Body of pancreas (tissue), 4 donors: ENCODE measurements around the gene MAP2. TPM values are rescaled to one million over a fixed set of nuclear protein-coding genes. Genes with fewer than 3 reads are reported as not detected.

ENCODE experiments used
- ATAC-seq: fragments of 150-250 bp; one replicate; pipeline ENCODE4 v1.9.1; 2016
- DNase-seq, 4 donors: peaks; one replicate each; pipeline ENCODE4 v3.0.0-alpha.2; 2019
- H3K27ac ChIP-seq, 4 donors: fragments of 200-600 bp; sonication (generic); 1 replicate in 3 of 4; 2 replicates in 1 of 4; pipeline versions ENCODE4 v1.5.1 to v1.6.1; 2016 to 2019; ENCODE audit warnings: mild to moderate bottlenecking in 1 of 4, mixed read lengths in 1 of 4, moderate library complexity in 1 of 4
- H3K27me3 ChIP-seq, 2 donors: fragments of 200-600 bp; sonication (generic); one replicate each; pipeline ENCODE4 v1.6.0; 2016; ENCODE audit warnings: mild to moderate bottlenecking in 1 of 2
- H3K36me3 ChIP-seq, 2 donors: fragments of 200-600 bp; sonication (generic); replicated peaks in 1 of 2; 2 replicates each; pipeline ENCODE4 v1.5.1; 2016; ENCODE audit warnings: low read depth in 2 of 2; ENCODE audit not compliant: insufficient read depth in 1 of 2
- H3K4me1 ChIP-seq: fragments of 200-600 bp; sonication (generic); one replicate; pipeline ENCODE4 v1.6.0; 2016
- H3K4me3 ChIP-seq, 2 donors: fragments of 200-600 bp; sonication (generic); 1 replicate in 1 of 2; 2 replicates in 1 of 2; pipeline ENCODE4 v1.5.1; 2016 to 2019
- H3K9me3 ChIP-seq, 3 donors: fragments of 200-600 bp; sonication (generic); 1 replicate in 2 of 3; 2 replicates in 1 of 3; pipeline ENCODE4 v1.5.1; 2016
- POLR2A ChIP-seq, 3 donors: fragments of 450-650 bp; IDR thresholded peaks; one replicate each; pipeline ENCODE4 v1.6.1; 2016; ENCODE audit warnings: antibody characterized with exemption in 3 of 3, mild to moderate bottlenecking in 2 of 3
- WGBS, 2 donors: methylation state at CpG; one replicate each; pipeline ENCODE4 v1.1.5; 2017; 5-methylcytosine and 5-hydroxymethylcytosine counted together
- intact Hi-C: fragments of 100-400 bp; cut with DNase I; formaldehyde crosslinking; loops from one replicate; pipeline ENCODE4 v1.15.1; 2023
- total RNA-seq, 2 donors: library from RNA; depleted of rRNA; stranded (reverse); fragments of >200 nt; gene quantifications; one replicate each; pipeline ENCODE4 v1.1.0, GENCODE V29; 2016
- TF ChIP-seq, protein P1 (sequence below), 7 experiments: fragments of 450-650 bp in 4 of 7; fragments of 200-600 bp in 3 of 7; sonication (generic) in 3 of 7; IDR thresholded peaks; one replicate each; pipeline ENCODE4 v1.5.1; 2016 to 2019; ENCODE audit warnings: antibody characterized with exemption in 7 of 7

Gene MAP2
- total RNA-seq, 2 donors from 2014 or later = 14.2 to 32.9 TPM

DNA sequence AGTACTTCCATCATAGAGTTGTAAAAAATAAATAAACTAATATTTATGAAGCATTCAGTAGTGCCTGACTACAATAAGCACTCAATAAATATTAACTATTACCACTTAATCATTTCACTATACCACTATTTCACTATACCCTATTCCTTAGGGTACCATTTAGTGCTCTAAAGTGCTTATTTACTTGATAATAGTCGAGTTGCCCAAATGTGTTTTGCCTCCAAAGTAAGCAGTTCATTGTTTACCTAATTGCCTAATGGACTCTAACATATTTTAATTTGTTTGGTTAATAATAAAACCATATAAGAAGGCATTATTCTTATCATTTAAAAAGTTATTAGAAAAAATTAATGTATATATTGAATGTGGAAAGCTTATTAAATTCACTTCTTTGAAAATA, 33.0 kb upstream of the MAP2 start:
- intact Hi-C loops = no loop called here
- Histone ChIP-seq H3K27ac (no peak overlapping the region), H3K9me3 (no peaks in the 10 kb centered on the region), H3K4me3 (no peak overlapping the region), H3K4me1 (no peaks in the 10 kb centered on the region), H3K27me3 (no peaks in the 10 kb centered on the region), H3K36me3 (no peaks in the 10 kb centered on the region)
- no peak for DNase-seq
- WGBS, 2 donors = 14 to 17% methylated on average over 1 of the region's 1 CpG
- ATAC-seq = no peak
- TF ChIP-seq, protein P1, sequence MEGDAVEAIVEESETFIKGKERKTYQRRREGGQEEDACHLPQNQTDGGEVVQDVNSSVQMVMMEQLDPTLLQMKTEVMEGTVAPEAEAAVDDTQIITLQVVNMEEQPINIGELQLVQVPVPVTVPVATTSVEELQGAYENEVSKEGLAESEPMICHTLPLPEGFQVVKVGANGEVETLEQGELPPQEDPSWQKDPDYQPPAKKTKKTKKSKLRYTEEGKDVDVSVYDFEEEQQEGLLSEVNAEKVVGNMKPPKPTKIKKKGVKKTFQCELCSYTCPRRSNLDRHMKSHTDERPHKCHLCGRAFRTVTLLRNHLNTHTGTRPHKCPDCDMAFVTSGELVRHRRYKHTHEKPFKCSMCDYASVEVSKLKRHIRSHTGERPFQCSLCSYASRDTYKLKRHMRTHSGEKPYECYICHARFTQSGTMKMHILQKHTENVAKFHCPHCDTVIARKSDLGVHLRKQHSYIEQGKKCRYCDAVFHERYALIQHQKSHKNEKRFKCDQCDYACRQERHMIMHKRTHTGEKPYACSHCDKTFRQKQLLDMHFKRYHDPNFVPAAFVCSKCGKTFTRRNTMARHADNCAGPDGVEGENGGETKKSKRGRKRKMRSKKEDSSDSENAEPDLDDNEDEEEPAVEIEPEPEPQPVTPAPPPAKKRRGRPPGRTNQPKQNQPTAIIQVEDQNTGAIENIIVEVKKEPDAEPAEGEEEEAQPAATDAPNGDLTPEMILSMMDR (IDR thresholded peaks at IDR 0.05) = no peak
- no peak for TF ChIP-seq POLR2A (IDR thresholded peaks at IDR 0.05)

DNA sequence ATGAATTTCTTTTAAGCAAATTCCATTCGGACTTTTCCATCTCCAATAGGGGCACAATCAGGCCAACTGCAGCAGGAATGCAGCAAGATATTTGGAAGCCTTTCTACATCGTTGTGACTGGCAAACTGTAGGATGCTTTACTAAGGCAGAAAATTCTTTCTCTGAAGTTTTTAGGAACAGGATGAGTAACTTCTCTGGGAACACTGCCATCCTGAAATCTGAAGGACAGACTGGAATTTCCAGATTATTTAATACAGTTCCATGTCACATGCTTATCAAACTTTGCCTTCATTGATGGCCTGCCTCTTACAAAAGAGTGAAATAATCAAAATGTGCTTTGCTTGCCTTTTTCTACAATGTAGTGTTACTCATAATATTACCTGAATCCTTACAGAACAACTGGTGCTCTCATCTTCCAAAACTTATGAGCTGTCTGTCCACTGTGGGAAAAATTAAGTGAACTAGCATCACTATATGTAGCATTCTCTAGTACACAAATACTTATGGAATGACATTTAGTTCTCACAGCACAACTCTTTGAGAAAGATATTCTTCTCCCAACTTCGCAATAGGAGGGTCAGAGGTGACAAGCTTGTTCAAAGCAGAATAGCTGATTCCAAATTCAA, 32.0 kb upstream of the MAP2 start:
- Histone ChIP-seq H3K4me3 (no peak overlapping the region), H3K36me3 (no peaks in the 10 kb centered on the region), H3K27ac (no peak overlapping the region), H3K4me1 (no peaks in the 10 kb centered on the region), H3K27me3 (no peaks in the 10 kb centered on the region), H3K9me3 (no peaks in the 10 kb centered on the region)
- intact Hi-C loops = no loop called here
- TF ChIP-seq POLR2A (IDR thresholded peaks at IDR 0.05) = no peak
- TF ChIP-seq, protein P1 (IDR thresholded peaks at IDR 0.05) = no peak
- ATAC-seq (peak; percentile 40), DNase-seq (no peak)
- 37 to 48% methylated on average over 3 of the region's 3 CpGs for WGBS, 2 donors

DNA sequence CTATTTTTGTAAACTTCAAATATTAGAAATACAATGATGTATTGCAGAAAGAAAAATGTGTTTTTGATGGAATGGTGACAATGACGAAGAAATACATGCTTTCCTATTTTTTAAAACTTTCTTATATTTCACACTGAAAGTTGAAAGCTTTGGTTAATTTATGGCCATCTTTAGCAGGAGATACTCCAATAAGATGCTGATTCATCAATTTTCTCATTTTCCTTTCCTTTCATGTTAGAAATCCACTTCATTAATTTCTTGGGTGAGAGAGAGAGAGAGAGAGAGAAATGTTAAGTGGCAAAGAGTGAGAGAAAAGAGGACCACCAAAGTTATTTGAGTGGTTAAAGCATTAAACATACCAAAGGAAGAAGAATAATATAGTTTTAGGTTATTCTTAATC, 28.6 kb upstream of the MAP2 start:
- H3K27ac ChIP-seq = no peak overlapping the region
- no peaks in the 10 kb centered on the region for H3K9me3 ChIP-seq
- no peaks in the 10 kb centered on the region for H3K36me3 ChIP-seq
- intact Hi-C loops = no loop called here
- no peaks in the 10 kb centered on the region for H3K4me1 ChIP-seq
- H3K4me3 ChIP-seq = no peak overlapping the region
- no peak for TF ChIP-seq POLR2A (IDR thresholded peaks at IDR 0.05)
- TF ChIP-seq, protein P1 (IDR thresholded peaks at IDR 0.05) = no peak
- ATAC-seq = no peak
- H3K27me3 ChIP-seq = no peaks in the 10 kb centered on the region
- DNase-seq = no peak
- WGBS, 2 donors = 70 to 86% methylated on average over 1 of the region's 1 CpG

DNA sequence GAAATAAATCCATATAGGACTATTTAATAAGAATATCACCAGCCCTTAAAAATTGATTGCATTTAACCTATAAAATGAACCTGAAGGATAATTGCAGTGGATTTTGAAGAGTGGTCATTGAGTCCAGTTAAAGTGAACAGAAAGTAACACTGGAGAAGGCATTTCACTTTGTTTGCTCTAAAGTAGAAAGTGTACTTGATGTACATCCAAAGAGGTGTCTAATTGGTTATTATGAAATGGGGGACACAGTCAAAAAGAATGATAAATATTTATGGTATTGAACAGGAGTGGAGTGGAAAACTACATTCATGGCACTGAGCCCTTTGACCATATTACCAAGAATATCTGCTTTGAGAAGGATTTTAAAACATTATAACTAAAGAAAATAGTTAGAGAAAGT, 28.2 kb upstream of the MAP2 start:
- TF ChIP-seq, protein P1 (IDR thresholded peaks at IDR 0.05) = no peak
- TF ChIP-seq POLR2A (IDR thresholded peaks at IDR 0.05) = no peak
- no peaks in the 10 kb centered on the region for H3K4me1 ChIP-seq
- no peaks in the 10 kb centered on the region for H3K27me3 ChIP-seq
- intact Hi-C loops = no loop called here
- DNase-seq (no peak), ATAC-seq (no peak)
- H3K27ac ChIP-seq = no peak overlapping the region
- H3K36me3 ChIP-seq = no peaks in the 10 kb centered on the region
- no peak overlapping the region for H3K4me3 ChIP-seq
- H3K9me3 ChIP-seq = no peaks in the 10 kb centered on the region

DNA sequence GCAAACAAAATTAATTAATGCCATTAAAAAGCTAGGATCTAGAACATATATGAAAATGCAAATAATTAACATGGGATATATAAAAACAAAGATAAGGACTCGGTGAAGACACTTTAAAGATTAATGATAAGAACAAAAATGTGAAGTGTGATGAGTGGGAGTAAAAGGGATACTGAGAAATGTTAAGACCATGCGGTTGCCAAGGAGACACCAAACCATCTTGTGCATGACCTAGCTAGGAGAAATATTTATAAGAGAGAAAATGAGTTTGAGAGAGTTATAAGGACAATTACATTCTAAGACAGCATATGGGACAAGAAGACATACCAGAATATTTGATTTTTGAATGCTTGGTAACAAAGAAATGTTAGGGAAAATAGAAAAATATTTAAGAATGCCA, 25.4 kb upstream of the MAP2 start:
- H3K27ac ChIP-seq = no peak overlapping the region
- intact Hi-C loops = no loop called here
- no peaks in the 10 kb centered on the region for H3K4me1 ChIP-seq
- no peak overlapping the region for H3K4me3 ChIP-seq
- H3K9me3 ChIP-seq = no peaks in the 10 kb centered on the region
- 53 to 70% methylated on average over 2 of the region's 2 CpGs for WGBS, 2 donors
- no peaks in the 10 kb centered on the region for H3K27me3 ChIP-seq
- TF ChIP-seq, protein P1 (IDR thresholded peaks at IDR 0.05) = no peak
- no peak for TF ChIP-seq POLR2A (IDR thresholded peaks at IDR 0.05)
- no peak for ATAC-seq
- DNase-seq = no peak
- no peaks in the 10 kb centered on the region for H3K36me3 ChIP-seq
